Mesothelial cell of epicardium (in vitro differentiated cells): ENCODE results near the gene LRIG3. TPM values are rescaled to one million over a fixed set of nuclear protein-coding genes. Genes with fewer than 3 reads are reported as not detected.

ENCODE experiments used
- DNase-seq, 2 experiments: peaks; one replicate each; pipeline ENCODE4 v3.0.0; 2021; ENCODE audit warnings: low spot score in 2 of 2; ENCODE audit not compliant: unreplicated experiment in 2 of 2
- H3K27ac Mint-ChIP-seq: 2 replicates; pipeline ENCODE4 v1.8.0; 2021; ENCODE audit warnings: mixed read lengths
- H3K27me3 Mint-ChIP-seq: 2 replicates; pipeline ENCODE4 v1.8.0; 2021; ENCODE audit warnings: low read depth, mixed read lengths
- H3K36me3 Mint-ChIP-seq: 2 replicates; pipeline ENCODE4 v1.8.0; 2021; ENCODE audit warnings: mixed read lengths
- H3K4me1 Mint-ChIP-seq: 2 replicates; pipeline ENCODE4 v1.8.0; 2021; ENCODE audit warnings: mixed read lengths
- H3K4me3 Mint-ChIP-seq: 2 replicates; pipeline ENCODE4 v1.8.0; 2021; ENCODE audit warnings: mild to moderate bottlenecking, moderate library complexity, mixed read lengths
- H3K9me3 Mint-ChIP-seq: 2 replicates; pipeline ENCODE4 v1.8.0; 2021; ENCODE audit warnings: mixed read lengths
- CTCF ChIP-seq: fragments of 200-600 bp; sonication (generic); IDR thresholded peaks from one replicate; pipeline ENCODE4 v1.5.0; 2021; ENCODE audit warnings: antibody characterized with exemption; ENCODE audit not compliant: unreplicated experiment
- total RNA-seq: library from RNA; stranded (reverse); gene quantifications from 3 replicates; pipeline ENCODE4 v1.2.1, GENCODE V29; 2021

LRIG3 gene
- total RNA-seq, 1 donor from 2014 or later = 20.3 TPM

- no peak overlapping the region for H3K4me3 Mint-ChIP-seq
- H3K27me3 Mint-ChIP-seq = no peaks in the 10 kb centered on the region
- no peaks in the 10 kb centered on the region for H3K9me3 Mint-ChIP-seq
- TF ChIP-seq CTCF = no peak
- H3K4me1 Mint-ChIP-seq = peaks cover 2% of the 10 kb centered on the region
- H3K36me3 Mint-ChIP-seq = peaks cover 44% of the 10 kb centered on the region
- H3K27ac Mint-ChIP-seq = no peak overlapping the region
- no peak for DNase-seq
Measured at GRCh38 chr12:58887068-58887467, 33.2 kb downstream of the LRIG3 start.

GRCh38 chr12:58886474-58886873, 33.8 kb downstream of the LRIG3 start:
- no peaks in the 10 kb centered on the region for H3K27me3 Mint-ChIP-seq
- no peaks in the 10 kb centered on the region for H3K9me3 Mint-ChIP-seq
- TF ChIP-seq CTCF = no peak
- H3K4me1 Mint-ChIP-seq = peaks cover 2% of the 10 kb centered on the region
- peaks cover 46% of the 10 kb centered on the region for H3K36me3 Mint-ChIP-seq
- no peak overlapping the region for H3K27ac Mint-ChIP-seq
- H3K4me3 Mint-ChIP-seq = no peak overlapping the region
- no peak for DNase-seq

GRCh38 chr12:58884916-58885315, 35.4 kb downstream of the LRIG3 start:
- TF ChIP-seq CTCF = no peak
- Mint-ChIP-seq H3K27me3 (no peaks in the 10 kb centered on the region), H3K36me3 (peaks cover 55% of the 10 kb centered on the region), H3K27ac (no peak overlapping the region), H3K4me1 (peaks cover 2% of the 10 kb centered on the region), H3K9me3 (no peaks in the 10 kb centered on the region), H3K4me3 (no peak overlapping the region)
- no peak for DNase-seq

- H3K4me1 Mint-ChIP-seq = peaks cover 2% of the 10 kb centered on the region
- peaks cover 55% of the 10 kb centered on the region for H3K36me3 Mint-ChIP-seq
- no peaks in the 10 kb centered on the region for H3K27me3 Mint-ChIP-seq
Measured at GRCh38 chr12:58883576-58884334, 36.5 kb downstream of the LRIG3 start.

GRCh38 chr12:58882826-58883225, 37.5 kb downstream of the LRIG3 start:
- no peaks in the 10 kb centered on the region for H3K27me3 Mint-ChIP-seq
- DNase-seq = no peak
- no peaks in the 10 kb centered on the region for H3K9me3 Mint-ChIP-seq
- peaks cover 2% of the 10 kb centered on the region for H3K4me1 Mint-ChIP-seq
- peaks cover 61% of the 10 kb centered on the region for H3K36me3 Mint-ChIP-seq
- no peak overlapping the region for H3K27ac Mint-ChIP-seq
- TF ChIP-seq CTCF = no peak
- H3K4me3 Mint-ChIP-seq = no peak overlapping the region

More at GRCh38 chr12:58883576-58884334, 36.5 kb downstream of the LRIG3 start:
- H3K4me3 Mint-ChIP-seq = no peak overlapping the region
- DNase-seq = no peak
- H3K27ac Mint-ChIP-seq = no peak overlapping the region
- TF ChIP-seq CTCF = no peak
- H3K9me3 Mint-ChIP-seq = no peaks in the 10 kb centered on the region
